HG02588 (cell line): Measurements from ENCODE around the gene GTF3C4.

Experiments
- ATAC-seq: cut with Tn5 transposase; IDR thresholded peaks from one replicate; pipeline ENCODE4 v1.9.1; 2021; ENCODE audit warnings: mild to moderate bottlenecking, moderate library complexity; ENCODE audit not compliant: unreplicated experiment

Gene GTF3C4

GRCh38 chr9:132670457-132671391 lies at the start of gene GTF3C4:
Gene GTF3C4, plus strand, starts transcription at chr9:132670464. Its CDS starts 135 bp downstream, at chr9:132670599.
- ATAC-seq = peak; percentile 48

GRCh38 chr9:132622159-132622558 lies 48.1 kb upstream of the GTF3C4 start:
- no peak for ATAC-seq

GRCh38 chr9:132626285-132626684 lies 44.0 kb upstream of the GTF3C4 start:
- no peak for ATAC-seq

GRCh38 chr9:132627106-132627505 lies 43.2 kb upstream of the GTF3C4 start:
- ATAC-seq = no peak

GRCh38 chr9:132627594-132627993 lies 42.7 kb upstream of the GTF3C4 start:
- no peak for ATAC-seq

- ATAC-seq = no peak
Observed at GRCh38 chr9:132628746-132629145, 41.5 kb upstream of the GTF3C4 start.

- ATAC-seq = no peak
Observed at GRCh38 chr9:132630116-132630515, 40.1 kb upstream of the GTF3C4 start.

GRCh38 chr9:132630811-132631210 lies 39.5 kb upstream of the GTF3C4 start:
- no peak for ATAC-seq

- ATAC-seq = no peak
Observed at GRCh38 chr9:132631280-132631679, 39.0 kb upstream of the GTF3C4 start.

- no peak for ATAC-seq
Observed at GRCh38 chr9:132631685-132632084, 38.6 kb upstream of the GTF3C4 start.

GRCh38 chr9:132632413-132633129 lies 37.7 kb upstream of the GTF3C4 start:
- ATAC-seq = no peak

- ATAC-seq = no peak
Observed at GRCh38 chr9:132634327-132634726, 35.9 kb upstream of the GTF3C4 start.

GRCh38 chr9:132637351-132637750 lies 32.9 kb upstream of the GTF3C4 start:
- ATAC-seq = no peak

GRCh38 chr9:132637801-132638200 lies 32.5 kb upstream of the GTF3C4 start:
- ATAC-seq = no peak

GRCh38 chr9:132638240-132638639 lies 32.0 kb upstream of the GTF3C4 start:
- ATAC-seq = no peak

GRCh38 chr9:132639322-132639721 lies 30.9 kb upstream of the GTF3C4 start:
- no peak for ATAC-seq

GRCh38 chr9:132641216-132641615 lies 29.0 kb upstream of the GTF3C4 start:
- no peak for ATAC-seq

GRCh38 chr9:132644251-132644650 lies 26.0 kb upstream of the GTF3C4 start:
- no peak for ATAC-seq

GRCh38 chr9:132645306-132645705 lies 25.0 kb upstream of the GTF3C4 start:
- no peak for ATAC-seq

- no peak for ATAC-seq
Observed at GRCh38 chr9:132645711-132646110, 24.6 kb upstream of the GTF3C4 start.

GRCh38 chr9:132646726-132647125 lies 23.5 kb upstream of the GTF3C4 start:
- no peak for ATAC-seq

GRCh38 chr9:132647355-132647754 lies 22.9 kb upstream of the GTF3C4 start:
- ATAC-seq = no peak
